Skeletal muscle tissue (tissue), 4 donors: Measurements from ENCODE around the gene PPIA. TPM values are rescaled to one million over a fixed set of nuclear protein-coding genes. Genes with fewer than 3 reads are reported as not detected.
"Not testable (repeated sequence)": the region's sequence is repeated elsewhere in the genome, so short reads cannot be mapped to it uniquely, and the experiment has no call there.

Experiments
- H3K27ac ChIP-seq: one replicate; pipeline ENCODE4 v1.7.0; 2013; ENCODE audit warnings: mild to moderate bottlenecking, low read depth, low read length, inconsistent platforms
- H3K27me3 ChIP-seq, 3 donors: one replicate each; pipeline ENCODE4 v1.7.0; 2013; ENCODE audit warnings: low read length in 3 of 3; ENCODE audit not compliant: control insufficient read depth in 3 of 3, insufficient read depth in 3 of 3
- H3K36me3 ChIP-seq, 3 donors: one replicate each; pipeline ENCODE4 v1.7.0; 2013; ENCODE audit warnings: low read length in 3 of 3; ENCODE audit not compliant: control insufficient read depth in 3 of 3, insufficient read depth in 3 of 3
- H3K4me1 ChIP-seq, 3 donors: one replicate each; pipeline ENCODE4 v1.7.0; 2013; ENCODE audit warnings: low read length in 3 of 3, mild to moderate bottlenecking in 3 of 3; ENCODE audit not compliant: control insufficient read depth in 3 of 3, insufficient read depth in 3 of 3
- H3K4me3 ChIP-seq, 3 donors: one replicate each; pipeline ENCODE4 v1.7.0; 2013; ENCODE audit warnings: low read length in 3 of 3
- H3K9ac ChIP-seq, 3 donors: one replicate each; pipeline ENCODE4 v1.7.0; 2013; ENCODE audit warnings: low read length in 3 of 3, mild to moderate bottlenecking in 3 of 3, moderate library complexity in 2 of 3, low read depth in 1 of 3
- H3K9me3 ChIP-seq, 3 donors: one replicate each; pipeline ENCODE4 v1.7.0; 2013; ENCODE audit warnings: low read length in 3 of 3; ENCODE audit not compliant: control insufficient read depth in 3 of 3
- total RNA-seq: library from RNA; depleted of rRNA; stranded (reverse); fragments of >200 nt; gene quantifications from one replicate; pipeline ENCODE4 v1.2.3, GENCODE V29; 2014
- donor health status: Osteomylitis.

Gene PPIA
- total RNA-seq, 1 donor from 2014 or later: 459 TPM

DNA sequence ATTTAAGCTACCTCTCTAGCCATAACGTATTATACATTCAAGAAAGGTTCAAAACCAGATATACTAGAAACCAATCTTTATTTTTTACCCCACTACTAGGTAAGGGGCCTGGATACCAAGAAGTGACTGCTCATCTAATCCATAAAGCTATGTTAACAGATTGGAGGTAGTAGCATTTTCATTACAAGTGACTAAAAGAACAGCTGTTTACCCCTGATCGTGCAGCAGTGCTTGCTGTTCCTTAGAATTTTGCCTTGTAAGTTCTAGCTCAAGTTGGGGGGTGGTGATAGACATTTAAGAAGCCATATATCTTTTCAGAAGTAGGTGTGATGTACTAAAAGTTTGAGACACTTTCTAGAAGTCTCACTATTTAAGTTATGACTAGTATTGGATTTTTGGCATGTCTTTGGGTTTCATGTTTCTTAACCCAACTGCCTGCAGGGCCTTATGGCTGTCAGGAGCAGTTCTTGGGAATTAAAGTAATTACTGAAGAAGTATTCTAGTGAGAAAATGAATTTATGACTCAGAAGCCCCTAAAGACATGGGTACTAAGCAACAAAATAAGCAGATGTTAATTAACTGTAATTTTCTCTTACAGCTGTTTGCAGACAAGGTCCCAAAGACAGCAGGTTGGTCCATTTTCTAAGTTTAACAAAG is 2.3 kb downstream of the PPIA start:
- H3K9me3 ChIP-seq: no peaks in the 10 kb centered on the region
- no peaks in the 10 kb centered on the region for H3K27me3 ChIP-seq
- H3K9ac ChIP-seq: peak overlapping the region in 1 of 3 donors; percentile 45
- peak overlapping the region; percentile 96 for H3K27ac ChIP-seq
- H3K4me3 ChIP-seq: no peak overlapping the region
- peaks cover 16 to 28% (median 17%) of the 10 kb centered on the region in 3 donors for H3K4me1 ChIP-seq
- peaks cover 22 to 37% (median 31%) of the 10 kb centered on the region in 3 donors for H3K36me3 ChIP-seq

DNA sequence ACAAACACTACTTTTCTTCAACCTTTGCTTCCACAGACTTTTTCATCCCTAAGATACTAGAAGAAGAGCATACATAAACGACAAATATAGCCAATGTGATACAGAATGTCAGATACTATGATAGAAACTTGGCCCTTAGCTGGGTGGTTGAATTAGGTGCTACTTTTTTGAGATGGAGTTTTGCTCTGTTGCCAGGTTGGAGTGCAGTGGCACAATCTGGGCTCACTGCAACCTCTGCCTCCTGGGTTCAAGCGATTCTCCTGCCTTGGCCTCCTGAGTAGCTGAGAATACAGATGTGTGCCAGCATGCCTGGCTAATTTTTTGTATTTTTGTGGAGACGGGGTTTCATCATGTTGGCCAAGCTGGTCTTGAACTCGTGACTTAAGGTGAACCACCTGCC is 3.5 kb downstream of the PPIA start:
- Histone ChIP-seq H3K4me3 (no peak overlapping the region), H3K36me3 (peaks cover 25 to 37% (median 34%) of the 10 kb centered on the region in 3 donors), H3K9me3 (no peaks in the 10 kb centered on the region), H3K27ac (no peak overlapping the region), H3K4me1 (peaks cover 16 to 28% (median 17%) of the 10 kb centered on the region in 3 donors), H3K9ac (no peak overlapping the region), H3K27me3 (no peaks in the 10 kb centered on the region)

- Histone ChIP-seq H3K27me3 (no peaks in the 10 kb centered on the region), H3K9ac (no peak overlapping the region), H3K4me3 (no peak overlapping the region), H3K36me3 (peaks cover 25 to 37% (median 34%) of the 10 kb centered on the region in 3 donors), H3K27ac (no peak overlapping the region), H3K9me3 (no peaks in the 10 kb centered on the region), H3K4me1 (peaks cover 14 to 23% (median 16%) of the 10 kb centered on the region in 3 donors)
Observed at GRCh38 chr7:44801890-44802289, 5.4 kb downstream of the PPIA start.

GRCh38 chr7:44802418-44803025 is 6.0 kb downstream of the PPIA start:
- Histone ChIP-seq H3K4me3 (no peak overlapping the region), H3K9me3 (no peaks in the 10 kb centered on the region), H3K36me3 (peaks cover 25 to 37% (median 34%) of the 10 kb centered on the region in 3 donors), H3K27ac (no peak overlapping the region), H3K4me1 (peaks cover 12 to 19% (median 15%) of the 10 kb centered on the region in 3 donors), H3K9ac (no peak overlapping the region), H3K27me3 (no peaks in the 10 kb centered on the region)

DNA sequence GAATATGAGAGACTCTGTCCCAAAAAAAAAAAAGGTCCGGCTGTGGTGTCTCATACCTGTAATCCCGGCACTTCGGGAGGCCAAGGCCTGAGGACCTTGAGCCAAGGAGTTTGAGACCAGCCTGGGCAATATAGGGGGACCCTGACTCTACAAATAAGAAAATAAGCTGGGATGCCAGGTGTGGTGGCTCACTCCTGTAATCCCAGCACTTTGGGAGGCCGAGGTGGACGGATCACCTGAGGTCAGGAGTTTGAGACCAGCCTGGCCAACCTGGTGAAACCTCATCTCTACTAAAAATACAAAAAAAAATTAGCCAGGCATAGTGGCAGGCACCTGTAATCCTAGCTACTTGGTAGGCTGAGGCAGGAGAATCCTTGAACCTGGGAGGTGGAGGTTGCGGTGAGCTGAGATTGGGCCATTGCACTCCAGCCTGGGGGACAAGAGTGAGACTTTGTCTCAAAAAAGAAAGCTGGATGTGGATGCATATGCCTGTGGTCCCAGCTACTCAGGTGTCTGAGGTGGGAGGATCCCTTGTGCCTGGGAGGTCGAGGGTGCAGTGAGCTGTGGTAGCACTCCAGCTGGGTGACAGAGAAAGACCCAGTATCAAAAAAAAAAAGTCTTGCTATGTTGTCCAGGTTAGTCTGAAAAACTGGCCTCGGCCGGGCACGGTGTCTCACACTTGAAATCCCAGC is 7.5 kb downstream of the PPIA start:
- not testable (repeated sequence) for H3K4me3 ChIP-seq, H3K4me1 ChIP-seq, H3K9me3 ChIP-seq, H3K9ac ChIP-seq, H3K27me3 ChIP-seq, H3K27ac ChIP-seq
- peaks cover 25 to 37% (median 34%) of the 10 kb centered on the region in 3 donors for H3K36me3 ChIP-seq

DNA sequence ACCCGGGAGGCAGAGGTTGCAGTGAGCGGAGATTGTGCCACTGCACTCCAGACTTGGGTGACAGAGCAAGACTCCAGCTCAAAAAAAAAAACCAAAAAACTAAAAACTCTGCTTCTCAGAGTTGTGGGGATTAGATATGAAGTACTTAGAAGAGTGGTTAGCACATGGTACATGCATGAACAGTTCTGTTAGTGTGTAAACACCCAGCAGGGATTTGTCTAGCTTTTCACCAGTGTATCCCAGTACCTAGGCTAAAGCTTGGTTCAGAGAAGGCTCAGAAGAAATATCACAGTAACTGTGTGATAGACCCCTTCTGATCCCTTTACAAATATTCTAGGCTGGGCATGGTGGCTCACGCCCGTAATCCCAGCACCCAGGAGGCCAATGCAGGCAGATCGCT is 9.5 kb downstream of the PPIA start:
- H3K36me3 ChIP-seq: peaks cover 16 to 23% (median 21%) of the 10 kb centered on the region in 3 donors
- no peak overlapping the region for H3K27ac ChIP-seq
- no peaks in the 10 kb centered on the region for H3K4me1 ChIP-seq
- no peak overlapping the region for H3K4me3 ChIP-seq
- H3K9me3 ChIP-seq: no peaks in the 10 kb centered on the region
- no peak overlapping the region for H3K9ac ChIP-seq
- no peaks in the 10 kb centered on the region for H3K27me3 ChIP-seq

DNA sequence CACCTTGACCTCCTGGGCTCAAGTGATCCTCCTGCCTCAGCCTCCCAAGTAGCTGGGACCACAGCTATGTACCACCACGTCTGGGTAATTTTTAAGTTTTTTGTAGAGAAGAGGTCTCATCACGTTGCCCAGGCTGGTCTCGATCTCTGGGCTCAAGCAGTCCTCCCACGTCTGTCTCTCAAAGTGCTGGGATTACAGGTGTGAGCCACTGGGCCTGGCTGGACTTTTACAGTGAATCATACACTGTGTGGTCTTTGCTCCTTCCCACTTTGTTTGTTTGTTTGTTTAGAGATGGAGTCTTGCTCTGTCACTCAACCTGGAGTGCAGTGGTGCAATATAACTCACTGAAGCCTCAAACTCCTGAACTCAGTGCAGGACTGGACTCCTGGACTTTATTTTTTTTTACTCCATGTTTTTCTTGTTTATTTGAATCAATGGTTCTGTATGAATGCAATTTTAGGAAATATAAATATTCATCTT is 12.5 kb downstream of the PPIA start:
- H3K9me3 ChIP-seq: no peaks in the 10 kb centered on the region
- no peak overlapping the region for H3K4me3 ChIP-seq

GRCh38 chr7:44811093-44811492 is 14.6 kb downstream of the PPIA start:
- H3K4me3 ChIP-seq: no peak overlapping the region
- no peaks in the 10 kb centered on the region for H3K27me3 ChIP-seq

More for the DNA sequence above, 12.5 kb downstream of the PPIA start:
- peaks cover 0 to 3% (median 3%) of the 10 kb centered on the region in 3 donors for H3K36me3 ChIP-seq
- no peaks in the 10 kb centered on the region for H3K4me1 ChIP-seq
- no peak overlapping the region for H3K9ac ChIP-seq
- H3K27me3 ChIP-seq: no peaks in the 10 kb centered on the region
- H3K27ac ChIP-seq: no peak overlapping the region

DNA sequence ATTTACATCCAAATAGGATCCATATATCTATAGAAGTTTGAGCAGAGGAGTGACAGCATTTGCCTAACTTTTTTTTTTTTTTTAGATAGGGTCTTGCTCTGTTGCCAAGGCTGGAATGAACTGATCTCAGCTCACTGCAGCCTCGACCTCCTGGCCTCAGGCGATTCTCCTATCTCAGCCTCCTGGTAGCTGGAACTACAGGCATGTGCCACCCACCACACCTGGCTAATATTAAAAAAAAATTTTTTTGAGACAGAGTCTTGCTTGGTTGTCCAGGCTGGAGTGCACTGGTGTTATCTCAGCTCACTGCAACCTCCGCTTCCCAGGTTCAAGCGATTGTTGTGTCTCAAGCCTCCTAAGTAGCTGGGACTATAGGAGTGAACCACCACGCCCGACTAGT is 15.1 kb downstream of the PPIA start:
- H3K9me3 ChIP-seq: no peaks in the 10 kb centered on the region
- H3K27me3 ChIP-seq: no peaks in the 10 kb centered on the region
- no peak overlapping the region for H3K9ac ChIP-seq
- H3K4me1 ChIP-seq: no peaks in the 10 kb centered on the region
- H3K27ac ChIP-seq: no peak overlapping the region
- H3K4me3 ChIP-seq: no peak overlapping the region
- no peaks in the 10 kb centered on the region for H3K36me3 ChIP-seq

More at GRCh38 chr7:44811093-44811492, 14.6 kb downstream of the PPIA start:
- Histone ChIP-seq H3K9ac (no peak overlapping the region), H3K36me3 (no peaks in the 10 kb centered on the region), H3K9me3 (no peaks in the 10 kb centered on the region), H3K27ac (no peak overlapping the region), H3K4me1 (no peaks in the 10 kb centered on the region)

DNA sequence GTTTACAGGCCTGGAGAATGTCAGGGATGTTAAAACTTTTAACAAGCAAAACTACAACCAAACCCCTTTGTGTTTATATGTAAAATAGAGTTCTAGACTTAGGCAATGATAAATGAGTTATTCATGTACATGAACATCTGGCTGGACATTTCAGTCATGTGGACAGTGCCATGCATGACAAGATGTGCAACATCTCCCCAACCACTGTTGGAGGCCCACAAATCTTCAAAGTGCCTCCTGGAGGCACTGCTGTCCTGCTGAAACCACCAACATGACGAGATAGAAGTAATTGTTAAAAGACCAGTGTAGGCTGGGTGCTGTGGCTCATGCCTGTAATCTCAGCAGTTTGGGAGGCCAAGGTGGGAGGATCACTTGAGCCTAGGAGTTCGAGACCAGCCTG is 18.4 kb downstream of the PPIA start:
- no peak overlapping the region for H3K9ac ChIP-seq
- no peaks in the 10 kb centered on the region for H3K4me1 ChIP-seq
- H3K27me3 ChIP-seq: no peaks in the 10 kb centered on the region
- no peaks in the 10 kb centered on the region for H3K36me3 ChIP-seq
- no peak overlapping the region for H3K4me3 ChIP-seq
- no peak overlapping the region for H3K27ac ChIP-seq
- H3K9me3 ChIP-seq: no peaks in the 10 kb centered on the region
